ENCODE results near the gene LRP2.

GRCh38 chr2:169272010-169272409 lies 90.3 kb downstream of the LRP2 start:
- TF ChIP-seq CTCF (IDR thresholded peaks at IDR 0.05): no peak
- no peak for TF ChIP-seq ZFX (IDR thresholded peaks at IDR 0.05; ENCODE audit: borderline replicate concordance)

Measured in 22Rv1 (cell line).